G401 (cell line): Measurements from ENCODE around the gene PRDM5. TPM values are rescaled to one million over a fixed set of nuclear protein-coding genes. Genes with fewer than 3 reads are reported as not detected.

ENCODE experiments used
- DNase-seq: peaks from one replicate; pipeline ENCODE4 v3.0.0-alpha.2; 2015; ENCODE audit warnings: low spot score
- in situ Hi-C: cut with HindIII; loops from 2 replicates; pipeline ENCODE4 v1.10.0; 2016; ENCODE audit warnings: low sequenced_read_pairs, mixed read lengths
- total RNA-seq: library from RNA; depleted of rRNA; stranded (reverse); fragments of >200 nt; shearing (Covaris generic); gene quantifications from 2 replicates; pipeline ENCODE4 v1.2.3, GENCODE V29; 2014; rRNA removed

The PRDM5 gene
- 5.3 and 7.3 TPM in 2 replicates for total RNA-seq

DNA sequence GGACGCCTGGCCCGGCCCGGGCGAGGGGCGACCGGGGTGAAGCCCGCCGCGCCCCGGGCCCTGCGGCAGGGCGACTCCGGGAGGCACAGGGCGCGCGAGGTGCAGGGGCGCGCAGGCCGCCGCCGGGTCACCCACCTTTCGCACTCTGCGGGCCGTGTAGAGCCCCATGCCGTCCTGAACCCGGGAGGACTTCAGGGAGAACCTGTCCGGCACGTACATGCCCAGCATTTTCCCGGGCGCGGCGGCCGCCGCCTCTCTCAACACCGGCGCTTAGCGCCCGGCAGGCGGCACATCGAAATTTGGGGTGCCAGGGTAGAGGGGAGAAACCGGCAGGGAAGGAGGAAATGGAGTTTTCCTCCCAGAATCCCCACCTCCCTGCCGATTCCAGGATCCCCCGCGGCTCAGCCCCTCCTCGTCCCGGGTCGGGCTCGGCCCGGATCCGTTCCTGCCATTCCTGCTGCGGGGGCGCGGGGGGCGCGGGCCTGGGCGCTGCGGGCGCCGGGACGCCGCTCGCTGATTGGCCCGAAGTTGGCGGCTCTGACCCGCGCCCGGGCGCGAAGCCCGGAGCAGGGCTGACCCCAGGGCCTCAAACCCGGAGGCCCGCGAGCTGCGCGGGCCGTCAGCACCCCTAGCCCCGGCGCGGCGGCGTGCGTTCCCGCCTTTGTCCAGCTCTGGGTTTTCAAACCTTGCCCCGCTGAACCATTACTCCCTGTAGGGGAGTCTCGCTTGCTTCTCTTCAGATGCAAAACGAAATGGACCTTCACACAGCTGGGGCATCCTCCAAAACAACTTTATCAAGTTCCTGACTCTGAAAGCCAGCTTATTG lies at the start of gene PRDM5:
Gene PRDM5, minus strand, starts transcription at position 346 of the 826 bp plus-strand sequence. Its CDS starts 118 bp downstream, at position 228.
- DNase-seq, result peak; percentile 19
- in situ Hi-C loops, result no loop called here

DNA sequence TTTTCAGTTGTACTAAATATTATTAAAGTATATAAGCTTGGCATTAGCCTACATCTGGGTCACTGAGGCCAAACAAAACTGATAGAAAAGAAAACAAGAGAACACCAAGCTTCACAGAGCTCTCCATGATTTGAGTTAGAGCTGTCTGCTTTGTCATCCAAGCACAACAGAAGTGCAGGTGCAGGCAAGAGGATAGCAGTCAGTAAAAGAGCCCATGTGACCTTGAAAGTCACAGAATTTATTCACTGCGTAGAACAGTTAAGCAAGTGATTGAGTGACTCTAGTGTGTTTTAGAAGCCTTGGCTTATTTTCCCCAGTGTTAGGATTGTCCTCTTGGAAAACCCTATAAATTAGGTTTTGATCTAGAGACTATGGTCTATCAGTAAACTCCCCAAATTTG lies 49.4 kb upstream of the PRDM5 start:
- no peak for DNase-seq
- in situ Hi-C loops, result no loop called here

GRCh38 chr4:120965938-120966337 lies 43.4 kb upstream of the PRDM5 start:
- no peak for DNase-seq
- in situ Hi-C loops, result no loop called here

- in situ Hi-C loops, result no loop called here
- no peak for DNase-seq
Observed at GRCh38 chr4:120964596-120964995, 42.1 kb upstream of the PRDM5 start.

- in situ Hi-C loops, result no loop called here
- no peak for DNase-seq
Observed at GRCh38 chr4:120963449-120963848, 40.9 kb upstream of the PRDM5 start.

DNA sequence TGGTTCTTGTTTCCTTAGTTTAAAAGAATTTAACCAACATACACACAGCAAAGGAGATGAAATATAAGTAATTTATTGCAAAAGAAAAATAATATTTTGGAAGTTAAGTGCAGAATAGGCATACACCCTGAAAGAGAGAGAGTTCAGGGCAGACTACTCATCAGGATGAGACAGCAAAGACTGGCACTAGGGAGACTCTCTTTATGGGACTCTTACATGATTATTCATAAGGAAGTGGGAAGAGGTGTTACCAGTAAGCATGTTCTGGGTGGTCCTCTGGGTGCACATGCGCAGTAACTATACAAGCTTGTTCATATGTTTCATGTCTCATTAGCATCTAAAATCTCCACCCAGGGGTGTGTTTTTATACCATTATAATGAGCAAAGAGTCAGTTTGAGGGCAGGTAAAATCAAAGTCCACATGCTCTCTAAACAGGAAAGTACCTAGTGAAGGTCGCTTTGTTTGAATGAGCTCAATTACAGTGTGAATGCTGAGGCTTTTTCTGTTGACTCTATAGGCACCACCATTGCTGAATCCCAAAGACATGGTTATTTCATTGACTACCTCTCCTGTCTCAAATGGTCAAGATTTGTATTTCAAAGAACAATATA lies 38.2 kb upstream of the PRDM5 start:
- no peak for DNase-seq
- in situ Hi-C loops, result no loop called here

DNA sequence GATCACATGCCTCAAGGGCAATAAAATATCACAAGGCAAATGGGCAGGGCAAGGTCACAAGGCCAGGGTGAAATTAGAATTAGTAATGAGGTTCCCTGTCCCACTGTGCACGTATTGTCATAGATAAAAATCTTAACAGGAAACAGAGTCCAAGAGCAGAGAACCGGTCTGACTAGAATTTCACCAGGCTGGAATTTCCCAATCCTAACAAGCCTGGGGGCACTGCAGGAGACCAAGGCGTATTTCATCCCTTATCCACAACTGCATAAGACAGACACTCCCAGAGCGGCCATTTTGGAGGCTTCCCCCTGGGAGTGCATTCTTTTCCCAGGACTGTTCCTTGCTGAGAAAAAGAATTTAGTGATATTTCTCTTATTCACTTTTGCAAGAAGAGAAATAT lies 25.9 kb upstream of the PRDM5 start:
- DNase-seq, result no peak
- in situ Hi-C loops, result no loop called here

GRCh38 chr4:120942776-120943175 lies 20.2 kb upstream of the PRDM5 start:
- in situ Hi-C loops, result no loop called here
- no peak for DNase-seq

DNA sequence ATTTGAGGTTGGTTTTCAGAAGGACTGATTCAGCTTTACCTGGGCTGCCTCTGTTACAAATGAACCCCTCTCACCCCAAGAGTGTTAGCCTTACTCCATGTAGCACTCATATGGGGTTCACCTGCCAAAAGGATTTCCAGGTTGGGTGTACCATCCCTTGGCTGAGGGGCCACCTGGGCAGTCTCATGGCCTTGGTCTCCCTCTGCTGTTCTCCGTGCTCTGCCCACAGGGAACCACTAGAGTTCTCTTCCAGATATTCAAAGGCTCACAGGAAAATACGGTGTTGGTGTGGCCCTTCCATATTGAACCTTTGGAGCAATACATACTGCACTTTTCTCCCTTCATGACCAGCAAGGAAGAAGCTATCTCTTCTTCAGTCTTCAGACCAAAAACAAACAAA lies 18.0 kb upstream of the PRDM5 start:
- DNase-seq, result no peak
- in situ Hi-C loops, result no loop called here

DNA sequence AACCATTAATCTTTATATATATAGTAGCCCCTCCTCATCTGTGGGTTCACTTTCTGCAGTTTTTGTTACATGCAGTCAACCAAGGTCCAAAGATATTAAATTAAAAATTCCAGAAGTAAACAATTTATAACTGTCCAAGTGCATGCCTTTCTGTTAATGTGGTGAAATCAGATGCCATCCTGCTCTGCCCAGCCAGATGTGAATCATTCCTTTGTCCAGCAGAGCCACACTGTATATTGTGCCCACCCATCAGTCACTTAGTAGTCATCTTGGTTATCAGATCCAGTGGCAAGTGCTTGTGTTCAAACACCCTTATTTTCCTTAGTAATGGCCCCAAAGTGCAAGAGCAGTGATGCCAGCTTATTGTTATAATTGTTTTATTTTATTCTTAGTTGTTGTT lies 17.2 kb upstream of the PRDM5 start:
- DNase-seq, result no peak
- in situ Hi-C loops, result no loop called here

DNA sequence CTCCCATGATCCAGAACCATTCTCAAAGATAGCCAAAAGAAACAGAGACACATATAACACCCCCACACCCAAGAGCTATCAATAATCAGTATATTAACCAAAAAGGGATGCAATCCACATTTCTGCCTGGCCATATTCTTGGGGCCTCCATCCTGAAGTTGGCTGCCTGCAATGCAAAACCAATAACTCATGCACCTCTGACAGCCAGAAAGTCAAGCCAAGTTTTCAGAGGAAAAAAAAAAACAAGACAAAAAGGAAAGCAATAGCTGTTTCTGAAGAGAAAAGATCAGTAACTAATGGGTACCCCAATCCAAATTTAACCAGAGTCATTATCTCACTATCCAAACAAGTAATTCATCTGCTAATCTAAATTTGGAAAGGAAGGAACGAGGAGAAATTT lies 7.3 kb upstream of the PRDM5 start:
- in situ Hi-C loops, result no loop called here
- DNase-seq, result no peak

DNA sequence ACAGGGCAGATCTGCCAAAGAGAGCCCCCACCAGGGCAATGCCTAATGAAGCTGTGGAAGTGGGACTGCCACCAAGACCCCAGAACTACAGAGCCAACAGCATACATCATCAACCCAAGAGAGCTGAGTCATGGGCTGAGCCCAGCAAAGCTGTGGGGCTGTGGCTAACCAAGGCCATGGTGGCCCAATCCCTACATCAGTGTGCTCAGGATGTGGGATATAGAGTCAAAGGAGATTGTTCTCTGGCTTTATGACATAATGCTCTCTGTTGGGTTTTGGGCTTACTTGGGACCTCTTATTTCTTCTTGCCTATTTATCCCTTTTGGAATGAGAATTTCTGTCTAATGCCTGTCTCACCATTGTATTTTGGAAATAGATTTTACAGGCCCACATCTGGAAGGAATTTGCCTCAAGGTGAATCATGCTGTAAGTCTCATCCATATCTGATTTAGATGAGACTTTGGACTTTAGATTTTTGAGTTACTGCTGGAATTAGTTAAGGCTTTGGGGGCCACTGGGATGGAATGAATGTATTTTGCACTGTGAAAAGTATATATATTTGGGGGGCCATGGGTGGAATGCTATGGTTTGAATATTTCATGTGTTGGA lies 5.4 kb upstream of the PRDM5 start:
- no peak for DNase-seq
- in situ Hi-C loops, result no loop called here

DNA sequence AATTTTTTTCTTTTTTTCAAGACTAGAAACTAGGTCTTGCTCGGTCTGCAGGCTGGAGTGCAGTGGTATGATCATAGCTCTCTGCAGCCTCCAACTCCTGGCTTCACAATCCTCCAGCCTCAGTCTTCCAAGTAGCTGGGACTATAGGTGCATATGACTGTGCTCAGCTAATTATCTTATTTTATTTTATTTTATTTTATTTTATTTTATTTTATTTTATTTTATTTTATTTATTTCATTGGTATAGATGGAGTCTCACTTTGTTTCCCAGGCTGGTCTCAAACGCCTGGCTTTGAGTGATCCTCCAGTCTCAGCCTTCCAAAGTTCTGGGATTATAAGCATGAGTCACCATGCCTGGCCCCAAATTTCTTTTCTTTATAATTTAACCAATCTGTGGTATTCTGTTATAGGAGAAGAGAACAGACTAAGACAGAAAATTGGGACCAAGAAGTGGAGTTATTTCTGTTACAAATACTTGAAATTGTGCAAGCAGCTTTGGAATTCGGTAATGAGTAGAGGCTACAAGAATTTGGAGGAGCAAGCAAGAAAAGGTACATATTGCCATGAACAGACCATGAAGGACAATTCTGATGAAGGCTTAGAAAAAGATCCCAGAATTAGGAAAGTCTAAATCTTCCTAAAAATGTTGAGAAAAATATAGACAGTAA lies 4.0 kb upstream of the PRDM5 start:
- in situ Hi-C loops, result no loop called here
- no peak for DNase-seq

- no peak for DNase-seq
- in situ Hi-C loops, result no loop called here
Observed at GRCh38 chr4:120924931-120925330, 2.4 kb upstream of the PRDM5 start.

DNA sequence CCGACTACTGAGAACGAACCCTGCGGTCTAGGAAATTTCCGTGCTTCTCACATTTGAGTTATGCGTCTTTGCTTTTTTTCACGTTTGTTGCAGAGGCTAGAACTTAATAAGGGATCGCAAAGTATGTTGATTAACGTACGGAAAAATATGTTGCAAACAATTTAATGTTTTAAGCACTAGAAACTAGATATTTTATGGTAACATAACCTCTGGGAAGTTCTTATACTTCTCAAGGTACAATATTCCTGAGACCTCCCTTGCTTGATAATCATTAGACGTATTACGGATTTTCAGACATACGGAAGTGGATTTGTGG lies 639 bp upstream of the PRDM5 start:
- no peak for DNase-seq
- in situ Hi-C loops, result no loop called here

DNA sequence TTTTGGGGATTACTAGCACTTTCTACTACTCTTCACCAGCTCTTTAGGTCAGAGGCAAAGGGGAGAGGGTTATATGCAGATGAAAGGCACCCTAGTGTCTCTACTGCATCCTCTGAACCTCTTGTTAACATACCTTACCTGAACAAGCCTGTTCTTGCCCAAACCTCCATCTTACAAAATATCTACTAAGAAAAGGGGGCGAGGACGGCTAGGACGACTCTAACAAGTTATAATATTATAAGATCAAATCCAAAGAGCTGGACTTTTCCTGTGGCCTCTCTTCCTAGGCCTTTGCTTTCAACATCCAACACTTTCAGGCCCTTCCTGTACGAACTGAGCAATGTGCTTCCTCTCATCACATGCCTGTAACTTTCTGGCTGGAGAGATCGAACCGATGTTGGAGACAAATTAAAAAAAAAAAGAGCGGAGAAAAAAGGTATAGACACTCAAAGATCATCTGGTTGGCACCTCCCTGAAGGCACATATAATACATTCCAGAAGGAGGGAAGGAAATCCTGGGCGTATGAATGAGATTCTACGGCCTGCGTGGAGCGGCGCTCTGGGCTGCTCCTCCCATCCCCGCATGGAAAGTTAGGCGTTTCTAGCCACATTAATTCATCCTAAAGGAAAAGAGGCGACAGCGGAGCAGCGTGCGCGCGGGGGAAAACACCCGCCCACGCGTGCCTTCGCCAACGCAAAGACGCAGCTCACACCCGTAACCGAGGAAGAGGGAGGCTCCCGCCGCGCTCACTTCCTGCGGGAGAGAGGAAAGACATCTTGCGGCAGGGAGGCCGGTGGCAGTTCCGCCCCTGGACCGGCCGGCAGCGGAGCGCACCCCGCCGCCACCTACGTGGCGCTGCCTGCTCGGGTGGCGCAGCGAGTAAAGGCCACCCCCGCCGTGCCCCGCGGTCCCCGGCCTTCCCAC lies 808 bp downstream of the PRDM5 start:
- peak; percentile 40 for DNase-seq
- in situ Hi-C loops, result no loop called here

GRCh38 chr4:120920666-120921065 lies 1.9 kb downstream of the PRDM5 start:
- in situ Hi-C loops, result no loop called here
- no peak for DNase-seq

- no peak for DNase-seq
- in situ Hi-C loops, result no loop called here
Observed at GRCh38 chr4:120919358-120919757, 3.2 kb downstream of the PRDM5 start.

- in situ Hi-C loops, result no loop called here
- DNase-seq, result peak; percentile 16
Observed at GRCh38 chr4:120918788-120919187, 3.7 kb downstream of the PRDM5 start.
